22Rv1 (cell line): ENCODE results near the gene KIF18A.

Source experiments
- H3K27ac ChIP-seq: fragments of 450-650 bp; 2 replicates; pipeline ENCODE4 v1.5.1; 2017
- ZFX ChIP-seq: fragments of 450-650 bp; IDR thresholded peaks from 2 replicates; pipeline ENCODE4 v1.6.1; 2017; ENCODE audit warnings: antibody characterized with exemption, borderline replicate concordance
- TF ChIP-seq, protein P1 (sequence below): fragments of 450-650 bp; IDR thresholded peaks from 2 replicates; pipeline ENCODE4 v1.5.1; 2017; ENCODE audit warnings: mild to moderate bottlenecking

The KIF18A gene

GRCh38 chr11:28009388-28009787 lies 98.6 kb downstream of the KIF18A start:
- TF ChIP-seq, protein P1, sequence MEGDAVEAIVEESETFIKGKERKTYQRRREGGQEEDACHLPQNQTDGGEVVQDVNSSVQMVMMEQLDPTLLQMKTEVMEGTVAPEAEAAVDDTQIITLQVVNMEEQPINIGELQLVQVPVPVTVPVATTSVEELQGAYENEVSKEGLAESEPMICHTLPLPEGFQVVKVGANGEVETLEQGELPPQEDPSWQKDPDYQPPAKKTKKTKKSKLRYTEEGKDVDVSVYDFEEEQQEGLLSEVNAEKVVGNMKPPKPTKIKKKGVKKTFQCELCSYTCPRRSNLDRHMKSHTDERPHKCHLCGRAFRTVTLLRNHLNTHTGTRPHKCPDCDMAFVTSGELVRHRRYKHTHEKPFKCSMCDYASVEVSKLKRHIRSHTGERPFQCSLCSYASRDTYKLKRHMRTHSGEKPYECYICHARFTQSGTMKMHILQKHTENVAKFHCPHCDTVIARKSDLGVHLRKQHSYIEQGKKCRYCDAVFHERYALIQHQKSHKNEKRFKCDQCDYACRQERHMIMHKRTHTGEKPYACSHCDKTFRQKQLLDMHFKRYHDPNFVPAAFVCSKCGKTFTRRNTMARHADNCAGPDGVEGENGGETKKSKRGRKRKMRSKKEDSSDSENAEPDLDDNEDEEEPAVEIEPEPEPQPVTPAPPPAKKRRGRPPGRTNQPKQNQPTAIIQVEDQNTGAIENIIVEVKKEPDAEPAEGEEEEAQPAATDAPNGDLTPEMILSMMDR, result no peak
- TF ChIP-seq ZFX, result no peak
- H3K27ac ChIP-seq, result no peak overlapping the region

DNA sequence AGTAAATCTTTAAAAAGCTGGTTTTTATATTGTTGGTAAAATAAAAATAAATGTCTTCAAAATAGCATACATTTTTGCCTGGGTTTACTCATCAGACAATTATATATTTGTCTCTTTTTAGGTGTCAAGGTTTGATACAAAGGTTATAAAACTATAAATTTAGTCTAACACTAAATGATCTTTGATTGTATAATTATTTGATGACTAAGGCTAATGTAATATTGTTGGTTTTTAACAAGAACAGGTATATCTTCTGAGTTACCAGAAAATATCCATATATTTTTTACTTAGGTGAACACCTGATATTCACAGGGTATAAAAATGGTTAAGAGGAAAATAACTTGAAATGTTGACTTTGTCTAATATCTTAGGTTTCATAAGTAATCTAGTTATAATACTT lies 104.3 kb downstream of the KIF18A start:
- TF ChIP-seq, protein P1, result no peak
- no peak for TF ChIP-seq ZFX
- no peak overlapping the region for H3K27ac ChIP-seq

DNA sequence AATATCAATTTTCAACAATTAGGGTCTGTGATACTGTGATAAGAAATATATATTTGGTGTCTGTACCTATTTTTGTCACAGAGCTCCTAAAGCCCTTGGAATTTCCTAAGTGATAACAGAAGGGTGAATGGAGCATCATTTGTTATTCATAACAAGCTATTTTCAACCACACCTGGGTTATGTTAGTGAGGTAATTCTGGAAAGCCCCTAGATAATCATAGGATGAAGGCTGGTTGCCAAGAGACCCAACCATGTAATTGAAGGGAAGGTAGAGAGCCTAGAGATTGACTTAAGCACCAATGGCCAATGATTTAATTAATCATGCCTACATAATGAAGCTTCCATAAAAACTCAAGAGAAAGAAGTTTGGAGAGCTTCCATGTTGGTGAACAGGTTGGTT lies 109.4 kb downstream of the KIF18A start:
- no peak for TF ChIP-seq ZFX
- TF ChIP-seq, protein P1, result no peak
- no peak overlapping the region for H3K27ac ChIP-seq

DNA sequence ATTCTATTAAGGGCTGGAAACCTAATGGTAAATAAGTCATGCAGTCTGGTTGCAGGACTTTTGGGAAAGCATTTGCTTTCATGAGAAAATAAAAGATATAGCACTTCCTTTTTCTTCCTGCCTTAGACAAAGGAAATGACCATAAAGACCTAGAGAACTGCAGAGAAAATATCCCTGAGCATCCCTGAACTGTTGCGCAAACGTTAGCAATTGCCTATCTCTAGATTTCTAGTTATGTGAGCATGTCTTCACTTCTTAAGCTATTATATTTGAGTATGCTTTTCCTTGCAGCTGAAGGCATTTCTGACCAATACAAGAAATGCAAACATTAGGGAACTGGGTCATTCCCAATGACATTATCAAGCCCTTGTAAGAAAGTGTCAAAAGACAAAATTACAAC lies 110.6 kb downstream of the KIF18A start:
- TF ChIP-seq, protein P1, result no peak
- H3K27ac ChIP-seq, result no peak overlapping the region

DNA sequence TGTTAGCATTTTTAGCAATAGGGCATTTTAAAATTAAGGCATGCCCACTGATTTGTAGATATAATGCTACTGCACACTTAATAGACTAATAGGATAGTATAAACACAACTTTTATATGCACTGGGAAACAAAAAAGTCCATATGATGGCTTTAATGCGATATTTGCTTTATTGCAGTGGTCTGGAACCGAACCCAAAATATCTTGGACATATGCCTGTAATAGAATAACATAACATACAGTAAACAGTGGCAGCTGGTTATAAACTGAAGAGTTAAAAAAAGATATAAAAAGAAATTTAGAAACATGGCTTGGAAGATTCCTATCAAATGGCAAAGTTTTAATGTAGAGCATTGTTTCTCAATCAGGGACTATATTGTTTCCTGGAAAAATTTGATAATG lies 111.9 kb downstream of the KIF18A start:
- no peak for TF ChIP-seq ZFX
- TF ChIP-seq, protein P1, result no peak
- H3K27ac ChIP-seq, result no peak overlapping the region

DNA sequence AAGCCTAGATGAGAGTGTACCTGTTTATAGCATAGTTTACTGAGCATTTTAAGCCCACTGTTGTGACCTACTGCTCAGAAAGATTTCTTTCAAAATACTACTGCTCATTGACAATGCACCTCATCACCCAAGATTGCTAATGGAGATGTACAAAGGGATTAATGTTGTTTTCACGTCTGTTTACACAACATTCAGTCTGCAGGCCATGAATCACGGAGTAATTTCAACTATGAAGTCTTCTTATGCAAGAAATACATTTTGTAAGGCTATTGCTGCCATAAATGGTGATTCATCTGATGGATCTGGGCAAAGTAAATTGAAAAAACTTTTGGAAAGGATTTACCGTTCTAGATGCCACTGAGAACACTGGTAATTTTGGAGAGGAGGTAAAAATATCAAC lies 112.9 kb downstream of the KIF18A start:
- H3K27ac ChIP-seq, result no peak overlapping the region
- TF ChIP-seq ZFX, result no peak
- TF ChIP-seq, protein P1, result no peak

- TF ChIP-seq, protein P1, result no peak
- no peak for TF ChIP-seq ZFX
- H3K27ac ChIP-seq, result no peak overlapping the region
Observed at GRCh38 chr11:27991736-27992135, 116.2 kb downstream of the KIF18A start.
